Activated T-cell treated with anti-CD3 and anti-CD28 coated beads for 48 hours (primary cell): Measurements from ENCODE around the gene KRT32.

Source experiments
- DNase-seq: peaks from one replicate; pipeline ENCODE4 v3.0.0-alpha.2; 2020; ENCODE audit warnings: low read depth

Gene KRT32

DNA sequence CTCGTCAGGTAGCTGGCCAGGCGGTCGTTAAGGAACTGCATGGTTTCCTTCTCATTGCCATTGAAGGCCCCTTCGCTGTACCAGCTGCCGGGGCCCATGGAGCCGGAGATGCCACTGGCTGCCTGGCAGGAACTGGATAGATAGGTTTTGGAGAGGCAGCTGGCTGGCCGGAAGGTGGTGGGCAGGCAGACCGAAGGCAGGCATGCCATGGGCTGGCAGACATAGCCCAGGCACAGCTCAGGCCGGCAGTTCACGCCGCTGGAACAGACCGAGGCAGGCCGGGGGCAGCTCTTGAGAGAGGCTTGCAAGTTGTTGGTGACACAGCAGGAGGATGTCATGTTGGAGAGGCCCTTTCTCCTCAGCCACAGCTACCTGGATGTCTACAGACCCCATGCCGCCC, at the start of gene KRT32:
Gene KRT32, minus strand, starts transcription at position 399 of the 400 bp plus-strand sequence. Its CDS starts 61 bp downstream, at position 338.
- no peak for DNase-seq

GRCh38 chr17:41516830-41517283, 49.7 kb upstream of the KRT32 start:
- DNase-seq, result no peak

- no peak for DNase-seq
Observed at GRCh38 chr17:41516147-41516829, 49.1 kb upstream of the KRT32 start.

DNA sequence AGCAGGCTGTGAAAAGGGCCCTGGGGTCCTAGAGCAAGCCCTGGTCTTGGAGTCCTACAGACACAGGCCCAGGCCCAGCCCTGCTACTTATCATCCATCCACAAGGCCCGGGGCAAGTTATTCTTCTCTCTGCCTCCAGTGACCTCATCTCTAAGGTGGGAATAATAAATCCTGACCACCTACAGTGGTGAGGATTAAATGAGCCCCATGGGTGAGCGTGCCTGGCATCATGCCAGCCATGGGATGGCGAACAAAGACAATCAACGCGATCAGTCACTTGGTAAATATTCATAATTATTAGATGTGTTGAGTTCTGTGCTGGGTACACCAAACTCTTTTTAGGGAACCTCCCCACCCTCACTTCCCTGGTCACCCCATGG, 46.0 kb upstream of the KRT32 start:
- DNase-seq, result no peak

GRCh38 chr17:41512546-41513167, 45.5 kb upstream of the KRT32 start:
- no peak for DNase-seq

GRCh38 chr17:41511716-41512115, 44.5 kb upstream of the KRT32 start:
- DNase-seq, result no peak

DNA sequence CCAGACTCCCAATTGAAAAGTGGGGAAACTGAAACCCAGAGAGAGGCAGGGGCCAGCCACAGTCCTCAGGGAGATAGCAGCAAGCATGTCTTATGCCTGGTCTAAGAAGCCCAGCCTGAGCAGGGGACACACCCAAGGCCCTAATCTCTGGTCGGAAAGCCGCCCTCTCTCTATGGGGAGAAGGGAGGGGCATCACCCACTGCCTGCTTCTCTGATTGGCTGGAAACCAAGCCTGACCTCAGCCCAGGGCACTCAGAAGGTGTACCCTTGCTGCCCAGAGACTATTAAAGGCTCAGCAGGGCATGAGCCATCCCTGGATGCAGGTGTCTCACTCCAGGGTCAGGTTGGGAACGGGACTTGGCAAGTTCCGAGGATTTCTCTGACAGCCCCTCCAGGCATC, 43.9 kb upstream of the KRT32 start:
- no peak for DNase-seq

- no peak for DNase-seq
Observed at GRCh38 chr17:41510251-41511065, 43.3 kb upstream of the KRT32 start.

- DNase-seq, result no peak
Observed at GRCh38 chr17:41507315-41507880, 40.2 kb upstream of the KRT32 start.

DNA sequence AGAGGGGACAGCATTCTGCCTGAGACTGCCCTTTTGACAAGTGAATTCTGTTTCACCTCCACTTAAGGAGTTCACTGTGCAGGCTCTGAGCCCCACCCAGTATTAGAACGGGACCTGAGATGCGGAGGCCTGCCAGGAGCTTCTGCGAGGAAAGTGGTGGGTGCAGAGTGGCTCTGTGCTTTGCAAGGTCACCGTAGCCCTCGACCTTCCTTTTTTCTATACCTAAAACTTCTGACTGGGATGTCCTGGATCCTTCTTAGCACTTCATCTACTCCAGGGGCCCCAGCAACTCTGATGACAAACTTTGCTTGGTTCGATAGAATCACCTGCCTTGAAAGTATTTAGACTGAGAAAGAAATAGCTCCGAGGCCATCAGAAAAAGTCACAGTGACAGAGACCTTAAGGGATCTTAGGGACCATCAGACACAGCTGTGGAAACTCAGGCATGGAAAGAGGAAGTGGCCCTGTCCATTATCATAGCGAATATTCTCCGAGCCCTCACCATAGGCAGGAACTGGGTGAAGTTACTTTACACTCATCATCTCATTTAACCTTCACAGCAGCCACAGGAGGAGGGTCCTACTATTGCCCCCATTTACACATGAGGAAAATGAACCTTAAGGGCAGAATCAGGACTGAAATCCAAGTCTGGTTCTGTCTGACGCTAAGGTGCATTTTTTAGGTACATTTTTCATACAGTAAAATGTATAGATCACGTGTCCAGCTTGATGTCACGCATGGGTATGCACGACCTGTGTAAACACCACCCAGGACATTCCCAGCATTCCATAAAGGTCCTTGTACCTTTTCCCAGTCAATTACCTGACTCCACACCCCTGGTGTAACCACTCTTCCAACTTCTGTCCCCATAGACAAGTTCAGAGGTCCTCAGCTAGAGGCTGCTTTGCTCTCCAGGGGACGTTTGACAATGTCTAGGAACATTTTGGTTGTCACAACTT, 38.9 kb upstream of the KRT32 start:
- DNase-seq, result no peak

DNA sequence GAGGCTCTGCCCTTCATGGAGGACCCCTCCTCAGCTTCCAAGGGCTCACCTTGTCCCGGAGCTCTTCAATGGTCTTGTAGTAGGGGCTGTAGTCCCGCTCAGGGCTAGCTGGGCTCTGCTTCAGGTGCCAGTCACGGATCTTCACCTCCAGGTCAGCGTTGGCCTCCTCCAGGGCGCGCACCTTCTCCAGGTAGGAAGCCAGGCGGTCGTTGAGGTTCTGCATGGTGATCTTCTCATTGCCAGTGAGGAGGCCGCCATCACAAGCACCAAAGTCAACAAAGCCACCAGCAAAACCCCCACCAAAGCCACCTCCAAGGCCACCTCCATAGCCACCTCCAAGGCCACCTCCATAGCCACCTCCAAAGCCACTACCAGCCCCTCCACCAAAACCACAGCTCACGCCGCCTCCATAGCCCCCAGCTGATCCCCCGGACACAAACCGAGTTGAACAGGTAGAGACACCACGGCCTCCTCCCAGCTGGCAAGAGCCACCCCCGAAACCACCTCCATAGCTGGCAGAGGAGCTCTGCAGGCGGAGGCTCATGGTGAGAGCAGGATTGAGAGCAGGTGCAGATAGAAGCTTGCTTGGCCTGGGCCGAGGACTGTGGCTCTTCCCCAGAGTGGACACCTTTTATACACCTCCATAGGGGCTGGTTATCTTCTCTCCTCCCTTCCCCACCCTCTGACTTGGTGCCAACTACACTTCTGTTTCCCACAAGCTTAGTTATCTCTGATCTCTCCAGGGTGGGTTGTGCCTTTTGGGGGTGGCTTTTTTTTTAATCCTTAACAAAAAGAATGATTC, 38.0 kb upstream of the KRT32 start, which contains the start of gene KRT13:
Gene KRT13, minus strand, starts transcription at position 606 of the 802 bp plus-strand sequence. Its CDS starts 62 bp downstream, at position 544.
- no peak for DNase-seq

GRCh38 chr17:41504246-41504977, 37.2 kb upstream of the KRT32 start:
- no peak for DNase-seq

GRCh38 chr17:41503202-41503601, 36.0 kb upstream of the KRT32 start:
- no peak for DNase-seq

- no peak for DNase-seq
Observed at GRCh38 chr17:41500131-41500911, 33.1 kb upstream of the KRT32 start.

DNA sequence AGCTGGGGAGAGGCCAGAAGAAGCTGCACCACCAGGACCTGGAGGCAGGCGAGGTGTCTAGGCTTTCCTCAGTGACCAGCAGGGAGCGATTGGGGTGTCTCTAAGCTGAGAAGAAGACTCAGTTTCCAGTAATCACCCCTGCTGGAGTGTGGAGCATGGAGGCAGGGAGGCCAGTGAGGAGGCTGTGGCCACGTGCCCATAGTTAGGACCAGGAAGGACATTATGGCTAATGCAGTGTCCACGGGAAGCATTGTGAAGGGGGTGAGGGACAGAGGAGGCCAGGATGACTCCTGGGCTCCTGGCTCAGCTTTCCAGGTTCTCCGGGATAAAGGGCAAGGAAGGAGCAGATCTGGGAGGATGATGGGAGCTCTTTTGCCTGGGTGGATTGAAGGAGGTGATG, 32.5 kb upstream of the KRT32 start:
- DNase-seq, result no peak

GRCh38 chr17:41498276-41498675, 31.1 kb upstream of the KRT32 start:
- no peak for DNase-seq

DNA sequence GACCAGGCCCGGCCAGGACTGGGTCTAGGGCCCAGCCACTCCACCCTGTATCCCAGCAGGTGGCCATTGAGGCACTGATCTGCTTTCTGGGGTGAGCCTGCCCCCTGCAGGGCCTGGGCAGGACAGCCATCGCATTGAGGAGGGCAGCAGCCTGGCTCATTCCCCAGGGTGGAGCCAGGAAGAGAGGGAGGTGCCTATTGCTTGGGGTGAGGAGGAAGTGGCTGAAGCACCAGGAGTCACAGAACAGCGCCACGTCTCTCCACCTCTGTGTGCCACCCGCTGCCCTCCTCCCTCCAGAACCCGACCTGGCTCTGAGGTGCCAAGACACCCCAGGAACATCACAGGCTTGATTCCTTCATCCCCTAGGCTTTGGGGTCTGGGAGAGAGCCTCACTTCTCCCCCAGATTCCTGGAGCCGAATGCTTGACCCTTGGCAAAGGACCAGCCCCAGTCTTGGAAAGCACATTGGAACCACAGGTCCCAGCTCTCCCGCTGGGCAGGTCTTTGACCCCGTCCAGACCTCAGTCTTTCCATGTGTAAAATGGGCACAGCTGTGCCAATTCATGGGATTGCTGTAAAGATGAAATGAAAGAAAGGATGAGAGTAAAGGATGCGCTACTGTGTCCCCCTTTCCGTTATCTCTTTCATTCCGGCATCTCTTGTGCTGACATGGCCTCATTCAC, 29.8 kb upstream of the KRT32 start:
- peak; percentile 72 for DNase-seq

DNA sequence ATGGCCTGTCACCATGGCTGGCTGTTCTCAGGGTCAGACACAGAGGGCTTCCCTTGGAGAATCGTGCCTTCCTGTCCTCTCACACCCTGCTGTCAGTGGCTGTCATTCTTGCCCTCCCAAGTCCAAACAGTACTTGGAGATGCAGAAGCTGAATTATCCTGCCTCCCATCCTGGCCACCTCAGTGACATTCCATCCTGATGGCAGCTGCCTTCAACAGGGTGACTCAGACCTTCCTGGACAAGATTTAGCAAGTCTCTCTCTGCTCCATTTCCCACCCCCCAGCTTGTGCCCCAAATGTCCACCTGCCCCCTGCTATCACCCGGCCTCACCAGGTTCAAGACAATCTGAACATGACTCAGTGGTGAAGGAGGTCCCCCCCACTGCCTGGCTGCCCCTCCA, 27.3 kb upstream of the KRT32 start:
- no peak for DNase-seq
